OCI-LY3 (cell line): ENCODE measurements around the gene HILPDA.
A peak's percentile ranks its signal among the peaks of the same experiment; 100 is the strongest.

Experiments
- H2AFZ ChIP-seq: fragments of 200-600, 300-600 bp; shearing (Covaris generic); 2 replicates; pipeline ENCODE4 v1.6.0; 2014; ENCODE audit warnings: antibody characterized with exemption, low read depth, low read length
- H3K27ac ChIP-seq: fragments of 200-600, 300-600 bp; sonication (generic); 2 replicates; pipeline ENCODE4 v1.5.1; 2014; ENCODE audit warnings: mild to moderate bottlenecking, low read length, moderate library complexity, mixed read lengths
- H3K27me3 ChIP-seq: fragments of 200-600, 300-600 bp; sonication (generic); 2 replicates; pipeline ENCODE4 v1.6.1; 2014; ENCODE audit warnings: low read depth, low read length, mixed read lengths
- H3K36me3 ChIP-seq: fragments of 200-600, 300-600 bp; sonication (generic); replicated peaks from 2 replicates; pipeline ENCODE3; 2014; ENCODE audit warnings: low read depth, low read length, mixed read lengths
- H3K4me1 ChIP-seq: fragments of 300-600, 200-600 bp; sonication (generic); 2 replicates; pipeline ENCODE4 v1.6.1; 2014; ENCODE audit warnings: low read length, mixed read lengths
- H3K4me2 ChIP-seq: fragments of 200-600, 300-600 bp; sonication (generic); 2 replicates; pipeline ENCODE4 v1.6.1; 2014; ENCODE audit warnings: low read length, mixed read lengths
- H3K4me3 ChIP-seq: fragments of 300-600, 200-600 bp; sonication (generic); 2 replicates; pipeline ENCODE4 v1.5.1; 2014; ENCODE audit warnings: antibody characterized with exemption, mild to moderate bottlenecking, low read length, moderate library complexity
- H3K79me2 ChIP-seq: fragments of 300-600, 200-600 bp; shearing (Covaris generic); 2 replicates; pipeline ENCODE4 v1.6.1; 2014; ENCODE audit warnings: mild to moderate bottlenecking, low read length, mixed read lengths
- H3K9ac ChIP-seq: fragments of 300-600, 200-600 bp; shearing (Covaris generic); 2 replicates; pipeline ENCODE4 v1.6.0; 2014; ENCODE audit warnings: mild to moderate bottlenecking, low read length, moderate library complexity
- H3K9me3 ChIP-seq: fragments of 200-600, 300-600 bp; shearing (Covaris generic); 2 replicates; pipeline ENCODE4 v1.6.1; 2014; ENCODE audit warnings: low read length, mixed read lengths; ENCODE audit not compliant: insufficient read depth
- H4K20me1 ChIP-seq: fragments of 200-600, 300-600 bp; sonication (generic); 2 replicates; pipeline ENCODE4 v1.6.1; 2016; ENCODE audit warnings: low read length, mixed read lengths; ENCODE audit not compliant: insufficient read depth
- CTCF ChIP-seq: fragments of 200-600, 300-600 bp; sonication (generic); IDR thresholded peaks from 2 replicates; pipeline ENCODE4 v1.5.1; 2014; ENCODE audit warnings: antibody characterized with exemption, low read length, low read depth
- EZH2phosphoT487 ChIP-seq: fragments of 200-600 bp; shearing (Covaris generic); IDR thresholded peaks from 2 replicates; pipeline ENCODE4 v1.6.1; 2018; ENCODE audit warnings: antibody characterized with exemption, mixed run types, low read depth

The HILPDA gene

GRCh38 chr7:128410451-128410753 lies 45.3 kb upstream of the HILPDA start:
- TF ChIP-seq CTCF: no peak
- no peak for TF ChIP-seq EZH2phosphoT487
- peaks cover 9% of the 10 kb centered on the region; the same call in 1 of the 2 replicates for H3K27me3 ChIP-seq

GRCh38 chr7:128415217-128415785 lies 40.4 kb upstream of the HILPDA start:
- TF ChIP-seq CTCF: no peak
- TF ChIP-seq EZH2phosphoT487: no peak
- no peak overlapping the region for H3K27ac ChIP-seq
- no peak overlapping the region for H2AFZ ChIP-seq
- no peaks in the 10 kb centered on the region for H3K79me2 ChIP-seq
- H3K4me2 ChIP-seq: no peak overlapping the region
- H3K9me3 ChIP-seq: no peaks in the 10 kb centered on the region
- peaks cover 8% of the 10 kb centered on the region; the same call in 1 of the 2 replicates for H3K27me3 ChIP-seq
- H3K4me1 ChIP-seq: no peaks in the 10 kb centered on the region
- no peaks in the 10 kb centered on the region for H4K20me1 ChIP-seq
- H3K9ac ChIP-seq: no peak overlapping the region
- no peak overlapping the region for H3K4me3 ChIP-seq
- no peaks in the 10 kb centered on the region for H3K36me3 ChIP-seq

More at GRCh38 chr7:128410451-128410753, 45.3 kb upstream of the HILPDA start:
- Histone ChIP-seq H3K9ac (peak overlapping the region; percentile 62), H3K4me1 (peaks cover 32% of the 10 kb centered on the region), H3K36me3 (no peaks in the 10 kb centered on the region), H3K4me3 (peak overlapping the region; percentile 95), H3K4me2 (peak overlapping the region; percentile 99), H3K9me3 (no peaks in the 10 kb centered on the region), H3K79me2 (peaks cover 2% of the 10 kb centered on the region), H2AFZ (peak overlapping the region; percentile 95), H3K27ac (no peak overlapping the region), H4K20me1 (no peaks in the 10 kb centered on the region)

GRCh38 chr7:128417071-128417470 lies 38.6 kb upstream of the HILPDA start:
- Histone ChIP-seq H2AFZ (no peak overlapping the region), H3K79me2 (no peaks in the 10 kb centered on the region), H3K9ac (no peak overlapping the region), H3K27me3 (peaks cover 6% of the 10 kb centered on the region; the same call in 1 of the 2 replicates), H3K4me2 (no peak overlapping the region), H4K20me1 (no peaks in the 10 kb centered on the region), H3K36me3 (no peaks in the 10 kb centered on the region), H3K9me3 (no peaks in the 10 kb centered on the region), H3K4me1 (no peaks in the 10 kb centered on the region), H3K4me3 (no peak overlapping the region), H3K27ac (no peak overlapping the region)
- no peak for TF ChIP-seq EZH2phosphoT487
- no peak for TF ChIP-seq CTCF

- Histone ChIP-seq H3K9ac (no peak overlapping the region), H3K27me3 (no peaks in the 10 kb centered on the region), H3K9me3 (no peaks in the 10 kb centered on the region), H3K79me2 (no peaks in the 10 kb centered on the region), H3K4me1 (no peaks in the 10 kb centered on the region), H3K27ac (no peak overlapping the region), H4K20me1 (no peaks in the 10 kb centered on the region), H3K36me3 (no peaks in the 10 kb centered on the region), H3K4me2 (no peak overlapping the region), H2AFZ (no peak overlapping the region), H3K4me3 (no peak overlapping the region)
- TF ChIP-seq CTCF: no peak
- no peak for TF ChIP-seq EZH2phosphoT487
Observed at GRCh38 chr7:128419257-128419656, 36.4 kb upstream of the HILPDA start.
